HG03108 (cell line): Measurements from ENCODE around the gene MS4A10.

Experiments
- ATAC-seq: cut with Tn5 transposase; IDR thresholded peaks from one replicate; pipeline ENCODE4 v1.9.1; 2021; ENCODE audit warnings: moderate library complexity; ENCODE audit not compliant: unreplicated experiment

Gene MS4A10

DNA sequence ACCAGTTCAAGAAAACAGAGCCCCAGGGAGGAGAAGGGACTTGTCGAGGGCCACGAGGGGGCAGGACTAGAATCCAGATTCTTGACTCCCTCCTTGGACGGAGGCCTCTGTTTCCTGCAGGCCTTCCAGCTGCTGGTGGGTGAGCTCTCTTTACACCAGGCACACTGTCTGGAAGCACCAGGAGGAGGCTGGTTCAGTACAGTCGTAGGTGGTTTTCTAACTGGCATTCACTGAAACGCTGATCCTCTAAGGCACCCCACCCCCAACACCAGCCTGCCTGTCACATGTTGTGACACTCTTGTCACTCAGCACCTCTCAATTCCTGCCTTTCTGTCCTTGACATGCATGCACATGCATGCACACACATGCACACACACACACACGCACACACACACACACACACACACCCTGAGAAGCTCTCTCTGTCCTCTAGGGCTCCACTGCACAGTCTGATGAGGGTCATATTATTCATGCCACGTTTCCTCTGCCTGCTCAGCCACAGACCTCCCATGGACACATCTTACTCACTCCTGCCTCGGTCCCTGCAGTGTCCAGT lies 751 bp downstream of the MS4A10 start:
- no peak for ATAC-seq

DNA sequence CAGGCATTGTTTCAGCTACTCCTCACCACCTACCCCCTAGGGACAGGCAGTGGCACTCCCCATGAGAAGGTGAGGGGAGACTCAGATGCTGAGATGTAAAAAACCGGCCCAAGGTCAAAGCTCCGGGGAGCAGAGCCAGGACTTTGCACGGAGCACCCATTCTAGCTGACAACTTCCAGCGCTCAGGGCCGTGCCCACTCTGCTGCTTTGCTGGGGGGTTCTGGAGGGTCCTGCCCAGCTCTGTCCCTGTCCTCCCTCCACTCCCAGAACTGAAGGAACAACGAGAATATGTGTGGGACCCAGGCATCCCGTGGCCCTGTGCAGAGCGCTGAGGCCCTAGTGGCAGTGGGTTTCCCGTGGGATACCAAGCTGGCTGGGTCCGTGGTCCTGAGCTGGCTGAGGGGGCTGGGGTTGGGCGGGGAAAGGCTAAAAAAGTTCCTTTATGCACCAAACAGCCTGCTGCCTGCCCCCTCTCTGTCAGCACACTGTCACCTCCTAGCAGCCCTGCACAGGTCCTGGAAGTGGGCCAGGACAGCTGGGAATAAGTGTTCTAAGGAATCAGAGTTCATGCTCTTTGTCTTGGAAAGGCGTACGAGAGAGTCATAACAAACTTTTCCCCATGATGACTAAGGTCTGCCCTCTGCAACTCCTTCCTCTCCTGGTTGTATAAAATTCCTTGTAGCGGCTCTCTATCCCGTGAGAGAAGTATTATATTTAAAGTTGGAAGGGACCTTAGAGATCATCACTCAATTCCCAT lies 1.9 kb downstream of the MS4A10 start:
- ATAC-seq: no peak

DNA sequence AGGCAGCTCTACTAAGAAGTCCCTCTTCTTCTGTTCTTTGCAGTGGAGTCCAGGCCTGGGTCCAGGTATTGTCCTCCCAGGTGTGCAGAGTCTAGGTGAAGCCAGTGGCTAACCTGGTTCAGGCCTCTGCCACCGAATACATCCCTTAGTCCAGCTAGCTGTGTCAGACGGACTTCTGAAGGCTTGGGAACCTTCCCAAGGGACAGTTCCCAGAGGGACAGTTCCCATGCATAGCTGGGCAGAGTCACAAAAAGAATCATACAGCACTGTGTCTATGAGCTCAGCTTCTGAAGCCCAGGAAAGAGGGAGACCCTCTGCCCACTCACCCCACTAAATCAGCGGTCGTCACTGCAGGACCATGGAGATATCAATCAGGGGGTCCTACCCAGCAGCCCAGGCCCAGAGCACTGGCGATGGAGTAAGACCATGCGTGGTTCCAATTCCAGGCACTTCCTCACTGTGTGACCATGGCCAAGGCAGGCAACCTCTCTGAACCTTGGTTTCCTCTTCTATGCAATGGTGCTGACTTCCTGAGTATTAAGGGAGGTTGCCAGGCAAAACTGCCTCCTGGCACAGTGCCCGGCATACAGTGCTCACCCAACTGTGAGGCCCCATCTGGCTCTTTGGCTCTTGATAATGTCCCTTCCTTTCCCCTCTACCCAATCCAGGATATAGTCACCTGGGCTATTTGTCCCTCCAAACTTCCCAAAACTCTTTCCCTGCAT lies 3.4 kb downstream of the MS4A10 start:
- ATAC-seq: no peak

DNA sequence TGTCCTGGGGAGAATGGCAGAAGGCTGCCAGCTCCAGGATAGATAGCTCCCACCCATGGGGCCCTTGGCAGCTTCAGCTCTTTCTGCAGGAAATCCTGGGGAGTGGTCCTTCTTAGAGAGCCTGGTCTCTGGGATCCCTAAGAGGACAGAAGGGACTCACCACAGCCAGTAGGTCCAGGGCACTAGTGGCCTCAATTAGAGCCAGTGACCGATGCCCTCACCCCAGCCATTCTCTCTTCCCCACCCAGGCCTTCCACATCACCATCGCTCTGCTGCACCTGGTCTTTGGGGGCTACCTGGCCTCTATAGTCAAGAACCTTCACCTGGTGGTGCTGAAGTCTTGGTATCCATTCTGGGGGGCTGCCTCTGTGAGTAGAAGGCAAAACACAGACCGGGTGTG lies 5.6 kb downstream of the MS4A10 start:
- ATAC-seq: no peak

DNA sequence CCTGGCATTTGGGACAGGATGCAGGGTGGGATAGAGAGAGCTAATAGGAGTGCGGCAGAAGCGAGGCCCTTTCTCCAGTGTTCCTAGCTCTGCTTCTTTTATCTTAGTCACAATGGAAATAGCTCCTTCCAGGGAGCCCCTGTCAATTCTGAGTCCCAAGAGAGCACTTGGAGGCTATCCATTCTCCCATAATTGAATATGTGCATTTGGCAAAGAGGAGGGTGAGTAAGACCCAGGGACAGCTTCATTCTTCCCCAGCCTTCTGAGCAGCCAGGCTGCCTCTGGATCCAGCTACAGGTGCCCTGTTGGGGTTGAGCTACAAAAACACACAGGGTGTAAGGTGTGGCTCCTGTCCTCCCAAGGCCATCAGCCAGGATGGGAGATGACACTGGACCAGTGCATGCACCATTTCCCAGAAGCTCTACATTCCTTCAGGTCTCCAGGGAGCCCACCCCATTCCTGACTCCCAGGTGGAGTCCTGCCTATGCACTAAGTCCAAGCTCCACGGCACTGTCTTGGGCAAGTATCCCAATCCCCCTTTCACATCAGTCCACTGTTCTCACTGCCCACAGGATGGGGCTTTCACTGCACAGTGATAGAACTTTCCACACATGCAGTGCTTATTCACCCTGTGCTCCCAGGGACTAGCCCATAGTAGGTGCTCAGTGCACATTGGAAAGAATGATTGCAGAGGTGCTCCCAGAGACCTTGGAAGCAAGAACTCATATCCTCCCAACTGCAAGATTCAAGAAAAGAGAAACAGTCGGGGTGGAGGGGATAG lies 6.2 kb downstream of the MS4A10 start:
- no peak for ATAC-seq

DNA sequence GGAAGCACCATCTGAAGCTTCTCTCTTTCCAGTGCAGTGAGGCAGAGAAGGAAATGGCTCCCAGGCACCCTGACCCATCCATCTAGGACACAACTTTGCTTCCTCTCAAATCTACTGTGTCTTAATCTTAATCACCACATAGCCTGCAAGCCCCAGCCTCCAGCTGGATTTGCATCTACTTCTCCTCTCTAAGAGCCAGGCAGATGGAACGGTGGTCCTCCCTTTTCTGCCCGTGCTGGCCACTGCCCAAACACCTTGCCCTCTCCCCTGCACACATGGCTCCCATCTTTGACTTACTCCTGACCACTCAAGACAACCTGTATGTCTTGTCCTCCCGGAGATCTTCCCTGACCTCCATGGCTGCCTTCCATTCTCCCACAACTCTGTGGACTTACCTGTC lies 7.4 kb downstream of the MS4A10 start:
- no peak for ATAC-seq

DNA sequence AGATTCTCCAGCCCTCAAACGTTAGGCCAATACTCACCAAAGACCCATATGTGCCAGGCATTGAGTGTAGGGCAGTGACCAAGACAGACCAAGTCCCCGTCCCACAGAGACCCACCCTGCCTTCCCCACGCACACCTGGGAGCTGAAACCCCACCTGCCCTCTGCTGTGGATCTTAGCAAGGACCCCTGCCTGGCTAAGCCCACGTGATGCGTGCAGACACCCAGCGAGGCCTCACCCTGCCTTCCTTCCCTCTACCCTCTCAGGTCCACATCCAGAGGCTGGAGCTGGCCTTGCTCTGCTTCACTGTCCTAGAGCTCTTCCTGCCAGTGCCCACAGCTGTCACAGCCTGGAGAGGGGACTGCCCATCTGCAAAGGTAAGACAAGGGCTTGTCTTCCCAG lies 10.2 kb downstream of the MS4A10 start:
- no peak for ATAC-seq

DNA sequence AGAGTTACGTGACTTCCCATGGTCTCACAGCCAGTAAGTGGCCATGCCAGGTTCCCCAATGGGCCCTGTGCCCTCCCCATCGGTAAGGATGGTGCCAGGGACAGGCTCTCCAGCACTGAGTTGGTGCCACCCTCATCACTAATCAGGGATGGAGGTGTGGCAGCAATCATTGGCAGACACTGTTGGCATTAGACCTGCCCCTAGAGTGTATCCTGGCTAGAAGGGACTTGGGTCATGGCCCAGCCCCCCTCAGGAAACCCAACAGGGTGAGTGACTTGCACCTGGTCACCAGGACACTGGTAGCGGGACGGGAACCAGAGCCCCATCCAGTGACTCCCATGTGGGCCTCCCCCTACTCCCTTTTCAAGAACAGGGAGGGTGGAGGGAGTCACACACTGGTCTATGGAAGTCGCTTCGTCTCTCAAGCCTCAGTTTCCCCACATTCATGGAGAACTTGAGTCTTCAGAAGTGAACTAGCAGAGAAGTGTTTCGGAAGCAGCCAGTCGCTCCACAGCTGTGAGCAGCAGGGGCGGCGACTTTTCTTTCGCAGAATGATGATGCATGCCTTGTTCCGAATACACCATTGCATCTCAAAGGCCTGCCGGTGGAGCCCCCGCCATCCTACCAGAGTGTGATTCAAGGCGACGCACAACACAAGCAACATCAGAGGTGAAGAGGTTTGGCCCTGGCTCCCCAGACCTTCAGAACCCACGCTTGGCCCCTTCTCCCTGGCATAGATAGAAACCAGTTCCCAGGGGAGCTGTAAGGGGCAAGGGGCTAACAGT lies 12.9 kb downstream of the MS4A10 start:
- no peak for ATAC-seq

DNA sequence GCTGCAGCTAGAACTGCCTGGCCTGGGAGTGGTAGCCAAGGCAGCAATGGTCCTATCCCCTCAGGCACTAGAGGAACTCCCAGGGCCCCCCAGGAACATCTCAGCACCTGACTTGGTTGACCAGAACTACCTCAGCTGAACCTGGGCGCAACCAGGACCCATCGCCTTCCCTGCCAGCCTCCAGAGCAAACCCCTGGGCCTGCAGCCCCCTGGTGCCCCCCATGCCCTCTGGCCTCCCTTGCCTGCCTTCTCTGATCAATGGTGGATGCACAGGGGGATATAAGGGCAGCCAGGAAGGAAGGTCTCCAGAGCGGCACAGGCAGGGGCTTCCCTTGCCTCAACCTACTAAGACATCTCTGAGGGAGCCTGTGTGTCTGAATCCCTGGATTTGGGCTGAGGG lies 13.5 kb downstream of the MS4A10 start:
- ATAC-seq: no peak

DNA sequence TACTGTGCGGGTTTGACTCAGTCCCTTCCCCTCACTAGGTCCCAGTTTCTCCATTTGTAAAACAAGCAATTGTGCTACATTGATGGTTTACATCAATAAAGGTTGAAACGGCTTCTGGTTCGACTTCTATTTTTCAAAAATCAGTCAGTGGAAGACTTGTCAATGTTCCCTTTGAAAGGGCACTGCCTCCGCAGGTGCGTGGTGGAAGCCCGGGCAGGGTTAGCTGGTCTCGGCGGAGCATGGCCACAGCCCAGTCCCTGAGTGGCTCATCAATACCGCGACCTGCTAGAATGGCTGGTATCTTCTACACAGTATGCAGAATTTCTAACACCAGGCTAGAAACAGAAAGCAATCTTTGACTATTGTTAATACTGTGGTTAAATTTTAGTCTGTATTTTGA lies 16.1 kb downstream of the MS4A10 start:
- ATAC-seq: no peak

DNA sequence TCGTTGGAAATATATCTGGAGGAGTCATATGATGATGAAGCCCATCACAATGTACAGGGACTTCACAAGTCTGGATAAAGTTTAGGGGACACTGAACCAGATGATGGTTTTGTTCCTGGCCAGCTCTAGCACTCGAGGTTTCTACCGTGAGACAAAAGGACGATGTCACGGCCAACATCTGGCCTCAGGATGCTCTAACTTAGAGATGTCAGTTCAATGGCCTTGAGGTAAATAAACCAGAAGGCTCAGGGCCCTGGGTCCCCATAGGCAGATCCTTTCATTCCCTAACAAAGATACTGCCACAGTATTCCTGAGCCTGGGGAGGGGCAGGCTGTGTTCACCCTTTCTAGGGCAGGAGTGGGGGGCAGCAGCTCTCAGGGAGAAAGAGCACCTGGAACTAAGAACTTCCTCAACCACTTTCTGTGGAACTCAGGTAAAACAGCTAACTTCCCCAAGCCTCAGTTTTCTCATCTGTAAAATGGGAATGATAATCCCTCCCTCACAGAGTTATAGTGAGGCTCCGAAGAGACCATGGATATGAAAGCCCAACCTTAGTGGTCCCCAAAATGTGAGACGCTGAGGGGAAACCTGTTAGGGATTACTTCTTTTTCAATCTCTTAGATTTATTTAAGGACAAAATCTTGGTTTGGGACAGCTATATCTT lies 18.3 kb downstream of the MS4A10 start:
- ATAC-seq: no peak

DNA sequence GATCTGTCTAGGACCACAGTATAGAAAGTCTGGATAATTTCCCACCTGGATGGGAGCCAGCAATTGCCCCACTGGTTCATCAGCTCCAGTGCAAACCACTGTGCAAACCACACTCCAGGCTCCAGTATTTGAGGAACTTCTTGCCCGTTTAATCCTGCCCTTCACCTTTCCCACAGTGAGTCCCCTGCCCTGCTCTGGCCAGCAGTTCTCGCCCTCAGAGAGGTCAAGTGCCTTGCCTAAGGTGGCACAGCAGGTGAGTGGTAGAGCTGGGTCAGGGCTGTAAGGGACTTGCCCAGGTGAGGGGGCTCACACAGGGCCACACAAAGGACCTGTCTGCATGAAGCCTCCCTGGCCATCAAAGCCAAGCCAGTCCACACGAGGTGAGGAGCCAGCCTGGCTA lies 24.1 kb downstream of the MS4A10 start:
- ATAC-seq: no peak

DNA sequence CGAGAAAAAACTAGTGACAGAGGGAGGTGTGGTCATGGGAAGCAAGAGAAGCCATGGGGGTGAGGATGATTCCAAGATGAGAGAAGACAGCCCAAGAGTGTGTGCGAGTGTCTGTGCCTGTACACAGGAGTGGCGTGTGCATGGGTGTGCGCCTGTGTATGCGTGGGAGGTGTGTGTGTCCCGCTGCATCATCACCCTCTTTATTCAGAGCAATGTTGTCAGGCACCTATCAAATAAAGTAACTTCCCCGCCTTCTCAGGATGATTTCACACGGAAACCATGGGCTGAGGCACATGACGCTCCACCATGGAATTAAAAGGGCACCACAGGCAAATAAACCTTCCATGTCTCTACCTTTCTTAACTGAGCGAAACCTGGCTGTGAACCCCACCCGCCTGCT lies 24.6 kb downstream of the MS4A10 start:
- no peak for ATAC-seq

DNA sequence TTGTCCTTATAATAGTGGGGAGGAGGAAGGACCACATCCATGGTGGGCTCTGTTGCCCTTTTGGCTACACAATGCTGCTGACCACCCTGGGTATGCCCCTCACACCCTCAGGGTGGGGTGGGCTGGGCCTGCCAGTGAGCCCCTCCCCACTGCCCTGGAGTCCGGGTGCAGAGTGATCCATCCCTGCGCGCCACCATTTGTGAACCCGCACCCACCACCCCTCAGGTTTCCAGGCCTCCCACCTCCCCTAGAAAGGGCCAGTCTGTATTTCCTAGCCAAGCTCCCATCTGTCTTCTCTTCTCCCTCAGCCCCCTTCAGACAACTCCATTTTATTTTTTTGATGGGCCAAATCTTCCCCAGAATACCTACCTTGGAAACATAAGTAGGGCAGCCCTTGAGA lies 25.0 kb downstream of the MS4A10 start:
- no peak for ATAC-seq

DNA sequence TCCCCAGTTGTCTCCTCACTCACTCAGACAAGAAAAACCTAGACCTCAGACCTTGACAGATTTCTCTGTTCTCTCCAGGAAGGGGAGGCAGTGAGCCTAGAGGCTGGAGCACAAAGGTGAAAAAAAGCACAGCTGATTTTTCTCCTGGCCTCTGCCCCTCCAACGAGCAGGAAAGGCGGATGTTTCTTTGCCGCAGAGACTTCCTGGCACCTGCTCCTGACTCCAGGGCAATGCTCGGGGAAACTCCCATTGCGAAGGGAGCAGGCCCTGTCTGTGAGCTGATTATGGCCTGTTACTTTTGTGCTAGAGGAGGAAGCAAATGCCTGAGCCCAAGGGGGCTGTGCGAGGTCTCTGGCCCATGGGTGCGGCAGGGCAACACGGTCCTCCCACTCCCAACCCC lies 25.4 kb downstream of the MS4A10 start:
- no peak for ATAC-seq

DNA sequence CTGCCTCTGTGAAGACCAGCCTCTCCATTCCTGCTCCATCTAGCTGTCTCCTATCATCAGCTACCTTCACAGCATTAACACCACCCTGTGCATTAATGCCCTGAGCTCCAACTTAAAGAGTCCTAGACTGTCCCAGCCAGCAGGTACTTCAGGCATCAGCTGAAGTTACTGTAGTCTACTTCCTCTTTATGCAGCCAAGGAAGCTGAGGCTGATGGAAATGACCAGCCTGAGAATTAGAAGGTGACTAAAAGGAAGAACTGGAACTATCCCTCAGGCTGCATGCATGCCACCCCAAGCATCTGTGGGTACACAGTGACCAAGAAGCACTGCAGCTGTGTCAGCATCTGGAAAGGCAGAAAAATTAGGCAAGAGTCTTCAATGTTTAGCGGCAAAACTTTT lies 28.2 kb downstream of the MS4A10 start:
- no peak for ATAC-seq

DNA sequence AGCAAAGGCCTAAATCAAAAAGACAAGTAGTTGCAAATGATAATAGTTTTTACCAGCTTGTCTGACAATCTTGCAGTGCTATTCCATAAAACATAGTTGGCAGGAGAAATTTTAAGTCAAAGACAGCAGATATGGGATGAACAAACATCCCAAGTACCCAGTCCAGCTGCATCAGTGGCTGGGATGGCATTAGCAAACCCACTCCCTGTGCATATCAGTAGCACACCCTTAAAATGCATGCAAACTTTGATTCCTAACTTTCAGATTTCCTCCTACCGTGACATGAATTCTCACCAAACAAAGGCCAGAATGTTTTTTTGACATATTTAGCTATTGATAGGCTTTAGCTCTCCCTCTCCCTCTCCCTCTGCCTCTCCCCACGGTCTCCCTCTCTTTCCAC lies 29.0 kb downstream of the MS4A10 start:
- ATAC-seq: no peak

DNA sequence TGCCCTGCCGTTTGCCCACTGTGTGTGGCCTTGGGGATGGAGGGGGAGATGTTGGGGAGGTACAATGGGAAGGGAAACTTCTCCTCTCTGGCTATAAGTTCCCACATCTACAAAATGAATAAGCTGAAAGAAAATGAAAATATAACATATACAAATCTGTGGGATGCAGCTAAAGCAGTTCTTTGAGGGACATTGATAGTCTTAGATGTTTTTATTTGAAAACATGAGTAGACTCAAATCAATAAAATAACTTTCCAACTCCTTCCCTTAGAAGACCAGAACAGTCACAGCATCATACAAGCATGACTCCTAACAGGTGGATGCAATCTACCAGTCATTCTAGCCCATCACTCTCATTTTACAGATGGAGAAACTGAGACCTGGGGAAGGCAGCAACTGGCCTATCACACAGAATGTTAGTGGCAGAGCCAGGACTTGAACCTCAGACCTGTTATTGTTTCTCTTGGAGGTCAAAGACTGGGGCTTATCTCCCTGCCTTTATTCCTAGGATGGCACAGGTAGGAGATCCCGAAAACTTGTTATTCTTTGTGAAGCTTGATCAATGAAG lies 31.5 kb downstream of the MS4A10 start:
- no peak for ATAC-seq

DNA sequence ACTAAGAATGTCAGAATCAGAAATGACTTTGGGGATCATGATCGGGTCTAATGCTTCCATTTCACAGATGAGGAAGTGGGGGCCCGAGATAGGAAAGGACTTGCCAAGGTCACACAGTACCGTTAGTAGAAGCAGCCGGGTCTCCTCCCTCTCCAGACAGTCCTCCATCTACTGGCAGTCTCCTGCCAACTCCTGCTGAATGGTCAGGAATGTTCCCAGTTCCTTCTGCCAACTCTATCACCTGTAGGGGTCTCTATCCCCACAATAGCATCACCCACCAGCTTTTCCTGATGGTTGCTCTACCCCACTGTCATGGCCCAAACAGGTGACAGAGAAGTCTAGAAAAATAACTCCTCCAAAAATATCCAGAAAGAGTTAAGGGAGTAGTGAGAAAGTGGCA lies 32.9 kb downstream of the MS4A10 start:
- ATAC-seq: no peak
